ENCODE results near the gene UGT1A7.

GRCh38 chr2:233651430-233651829, 30.3 kb upstream of the UGT1A7 start:
- TF ChIP-seq CTCF (IDR thresholded peaks at IDR 0.05) (no peak), POLR2AphosphoS5 (IDR thresholded peaks at IDR 0.05) (no peak)

All from prostate gland (tissue), 2 donors.